Endothelial cell of umbilical vein (primary cell): ENCODE data around the gene ZNF766. TPM values are rescaled to one million over a fixed set of nuclear protein-coding genes. Genes with fewer than 3 reads are reported as not detected.

ENCODE experiments used
- BruUV-seq: library from RNA; stranded (reverse); fragments of 400-500 nt; replicated peaks from 2 replicates; lab custom pipeline; 2021; lab: Mats Ljungman, UMichigan
- CTCF ChIA-PET: fragments of 300-600, 350-600 bp; sonication (Branson Sonifier 250); formaldehyde crosslinking; loops from one replicate; lab custom pipeline; 2021; ENCODE audit warnings: antibody characterized with exemption, inconsistent platforms; lab: Charles Lee
- POLR2A ChIA-PET: fragments of 300-600, 350-600 bp; sonication (Branson Sonifier 250); formaldehyde crosslinking; loops from one replicate; lab custom pipeline; 2021; ENCODE audit warnings: antibody characterized with exemption, inconsistent platforms; lab: Charles Lee
- DNase-seq: peaks from one replicate; pipeline ENCODE4 v3.0.0-alpha.2; 2011; ENCODE audit warnings: low read depth, low spot score
- FAIRE-seq: peaks from 2 replicates; lab custom pipeline; 2011; peaks lifted over from hg19 to GRCh38; lab: Jason Lieb, UNC
- H2AFZ ChIP-seq: 2 replicates; pipeline ENCODE4 v1.6.0; 2012; ENCODE audit warnings: low read depth, low read length, control low read depth, inconsistent platforms
- H3K27ac ChIP-seq: 2 replicates; pipeline ENCODE4 v1.5.1; 2011; ENCODE audit warnings: low read depth, mild to moderate bottlenecking, control low read depth, low read length, moderate library complexity; ENCODE audit not compliant: insufficient read depth
- H3K27me3 ChIP-seq, 2 experiments: 2 replicates each; pipeline versions ENCODE4 v1.6.0 to v1.6.1; 2011; ENCODE audit warnings: low read length in 2 of 2, mixed read lengths in 1 of 2; ENCODE audit not compliant: control insufficient read depth in 2 of 2, insufficient read depth in 2 of 2
- H3K36me3 ChIP-seq, 2 experiments: 2 replicates in 1 of 2; 3 replicates in 1 of 2; pipeline ENCODE4 v1.5.1; 2011; ENCODE audit warnings: low read length in 2 of 2, mild to moderate bottlenecking in 1 of 2, moderate library complexity in 1 of 2; ENCODE audit not compliant: control insufficient read depth in 2 of 2, insufficient read depth in 2 of 2; ENCODE audit errors: extremely low read depth in 1 of 2
- H3K4me1 ChIP-seq: 3 replicates; pipeline ENCODE4 v1.5.1; 2011; ENCODE audit warnings: mild to moderate bottlenecking, low read length; ENCODE audit not compliant: control insufficient read depth, insufficient read depth; ENCODE audit errors: extremely low read depth
- H3K4me2 ChIP-seq: 2 replicates; pipeline ENCODE4 v1.6.1; 2011; ENCODE audit warnings: low read length, control low read depth, mixed read lengths; ENCODE audit not compliant: insufficient read depth
- H3K4me3 ChIP-seq, 3 experiments: fragments of 200-600 bp in 1 of 3; sonication (generic), shearing (Covaris generic) in 1 of 3; replicated peaks in 1 of 3; 2 replicates each; pipeline ENCODE4 v1.5.1; 2011 to 2016; ENCODE audit warnings: control low read depth in 3 of 3, low read length in 3 of 3, mild to moderate bottlenecking in 2 of 3, inconsistent platforms in 1 of 3, low read depth in 1 of 3, moderate library complexity in 1 of 3; ENCODE audit not compliant: insufficient read depth in 1 of 3
- H3K79me2 ChIP-seq: 2 replicates; pipeline ENCODE4 v1.6.0; 2012; ENCODE audit warnings: low read length, inconsistent platforms; ENCODE audit not compliant: control insufficient read depth, insufficient read depth
- H3K9ac ChIP-seq: replicated peaks from 2 replicates; pipeline ENCODE3; 2011; ENCODE audit warnings: low read length, control low read depth; ENCODE audit not compliant: insufficient read depth; ENCODE audit errors: extremely low read depth
- H3K9me1 ChIP-seq: replicated peaks from 3 replicates; pipeline ENCODE4 v1.6.0; 2011; ENCODE audit warnings: mild to moderate bottlenecking, low read length; ENCODE audit not compliant: control insufficient read depth, insufficient read depth; ENCODE audit errors: extremely low read depth
- H3K9me3 ChIP-seq: replicated peaks from 2 replicates; pipeline ENCODE4 v1.5.1; 2012; ENCODE audit warnings: low read length, inconsistent platforms; ENCODE audit not compliant: control insufficient read depth, insufficient read depth
- H4K20me1 ChIP-seq: replicated peaks from 2 replicates; pipeline ENCODE3; 2011; ENCODE audit warnings: mild to moderate bottlenecking, low read length; ENCODE audit not compliant: control insufficient read depth, insufficient read depth; ENCODE audit errors: extremely low read depth
- EZH2 ChIP-seq: IDR thresholded peaks from 2 replicates; pipeline ENCODE4 v1.6.1; 2012; ENCODE audit warnings: borderline replicate concordance, low read depth, mild to moderate bottlenecking, moderate library complexity, low read length, inconsistent platforms; ENCODE audit not compliant: severe bottlenecking
- FOS ChIP-seq: IDR thresholded peaks from 2 replicates; pipeline ENCODE4 v1.6.1; 2011; ENCODE audit warnings: mild to moderate bottlenecking, low read length, moderate library complexity, borderline replicate concordance; ENCODE audit not compliant: insufficient read depth
- GATA2 ChIP-seq: IDR thresholded peaks from 2 replicates; pipeline ENCODE4 v1.7.0; 2011; ENCODE audit warnings: low read depth, mild to moderate bottlenecking, moderate library complexity, mixed read lengths, low read length; ENCODE audit not compliant: insufficient read length, insufficient read depth
- JUN ChIP-seq: IDR thresholded peaks from 2 replicates; pipeline ENCODE4 v1.6.1; 2011; ENCODE audit warnings: borderline replicate concordance, low read depth; ENCODE audit not compliant: insufficient read length, insufficient read depth
- MYC ChIP-seq: IDR thresholded peaks from one replicate; pipeline ENCODE4 v1.6.1; 2011; ENCODE audit warnings: mild to moderate bottlenecking, low read depth, low read length
- POLR2A ChIP-seq: IDR thresholded peaks from 2 replicates; pipeline ENCODE4 v1.6.1; 2012; ENCODE audit warnings: low read depth, mild to moderate bottlenecking, control low read depth, low read length
- POLR2AphosphoS5 ChIP-seq: IDR thresholded peaks from 2 replicates; pipeline ENCODE4 v1.6.1; 2012; ENCODE audit warnings: low read depth, mild to moderate bottlenecking, control low read depth, low read length, moderate library complexity; ENCODE audit not compliant: insufficient read depth
- dilution Hi-C: fragments of 300-500 bp; cut with MboI; formaldehyde crosslinking; loops from one replicate; pipeline ENCODE4 v1.15.0; 2019; ENCODE audit warnings: low sequenced_read_pairs; ENCODE audit not compliant: extremely low pct_ligation_motif_present
- intact Hi-C: fragments of 100-400 bp; cut with micrococcal nuclease; formaldehyde crosslinking; loops from one replicate; pipeline ENCODE4 v1.10.0; 2022
- polyA plus RNA-seq, 4 experiments: library from polyadenylated mRNA; depleted of rRNA in 3 of 4; stranded (reverse) in 3 of 4; unstranded in 1 of 4; fragments of >200 nt; gene quantifications; 2 replicates each; pipeline versions ENCODE4 v1.2.1 to v1.2.3, GENCODE V29; 2011 to 2012; ENCODE audit warnings: missing spikeins in 1 of 4
- total RNA-seq: library from RNA; stranded (reverse); gene quantifications from 2 replicates; pipeline ENCODE4 v1.2.3, GENCODE V29; 2021
- TF ChIP-seq, protein P1 (sequence below): IDR thresholded peaks from 2 replicates; pipeline ENCODE4 v1.6.1; 2011; ENCODE audit not compliant: insufficient read depth, insufficient read length
- TF ChIP-seq, protein P2 (sequence below), 2 donors: IDR thresholded peaks; 1 replicate in 1 of 2; 2 replicates in 1 of 2; pipeline ENCODE4 v1.5.1; 2011; ENCODE audit warnings: low read length in 2 of 2, mild to moderate bottlenecking in 2 of 2, moderate library complexity in 2 of 2, control low read depth in 1 of 2, inconsistent platforms in 1 of 2, low read depth in 1 of 2; ENCODE audit not compliant: insufficient read depth in 1 of 2; ENCODE audit errors: extremely low read depth in 1 of 2

ZNF766 gene
- total and polyA plus RNA-seq, 2 donors (not counting 3 experiments of a cell fraction or from before 2014, with no cell fraction given), result 2.9 to 8.9 TPM

DNA sequence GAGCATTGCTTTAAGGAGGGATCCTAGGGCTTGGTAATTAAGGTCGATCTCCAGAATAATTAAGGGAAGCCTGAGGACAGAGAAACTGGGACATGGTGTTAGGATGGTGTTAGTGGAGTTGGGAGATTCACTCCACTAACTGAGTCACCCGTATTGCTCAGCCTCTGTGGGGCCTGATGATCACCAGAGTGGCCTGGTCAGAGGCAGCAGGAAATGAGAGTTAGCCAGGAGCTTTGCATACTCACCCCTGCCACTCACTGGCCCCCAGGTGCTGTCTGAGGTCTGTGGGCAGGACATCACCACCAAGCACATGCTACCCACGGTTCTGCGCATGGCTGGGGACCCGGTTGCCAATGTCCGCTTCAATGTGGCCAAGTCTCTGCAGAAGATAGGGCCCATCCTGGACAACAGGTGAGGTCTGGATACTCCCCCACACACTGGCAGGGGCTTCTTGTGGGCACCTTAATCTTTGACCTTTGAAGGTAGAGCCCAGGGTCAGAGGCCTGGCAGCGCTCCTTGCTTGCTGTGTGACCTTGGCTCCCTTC lies 47.5 kb upstream of the ZNF766 start:
- no peak overlapping the region for H2AFZ ChIP-seq
- H3K4me2 ChIP-seq, result no peak overlapping the region
- TF ChIP-seq GATA2 (no peak), EZH2 (no peak), POLR2A (no peak), FOS (no peak), JUN (no peak), MYC (no peak), POLR2AphosphoS5 (no peak)
- TF ChIP-seq, protein P1, sequence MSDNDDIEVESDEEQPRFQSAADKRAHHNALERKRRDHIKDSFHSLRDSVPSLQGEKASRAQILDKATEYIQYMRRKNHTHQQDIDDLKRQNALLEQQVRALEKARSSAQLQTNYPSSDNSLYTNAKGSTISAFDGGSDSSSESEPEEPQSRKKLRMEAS, result no peak
- TF ChIP-seq, protein P2, sequence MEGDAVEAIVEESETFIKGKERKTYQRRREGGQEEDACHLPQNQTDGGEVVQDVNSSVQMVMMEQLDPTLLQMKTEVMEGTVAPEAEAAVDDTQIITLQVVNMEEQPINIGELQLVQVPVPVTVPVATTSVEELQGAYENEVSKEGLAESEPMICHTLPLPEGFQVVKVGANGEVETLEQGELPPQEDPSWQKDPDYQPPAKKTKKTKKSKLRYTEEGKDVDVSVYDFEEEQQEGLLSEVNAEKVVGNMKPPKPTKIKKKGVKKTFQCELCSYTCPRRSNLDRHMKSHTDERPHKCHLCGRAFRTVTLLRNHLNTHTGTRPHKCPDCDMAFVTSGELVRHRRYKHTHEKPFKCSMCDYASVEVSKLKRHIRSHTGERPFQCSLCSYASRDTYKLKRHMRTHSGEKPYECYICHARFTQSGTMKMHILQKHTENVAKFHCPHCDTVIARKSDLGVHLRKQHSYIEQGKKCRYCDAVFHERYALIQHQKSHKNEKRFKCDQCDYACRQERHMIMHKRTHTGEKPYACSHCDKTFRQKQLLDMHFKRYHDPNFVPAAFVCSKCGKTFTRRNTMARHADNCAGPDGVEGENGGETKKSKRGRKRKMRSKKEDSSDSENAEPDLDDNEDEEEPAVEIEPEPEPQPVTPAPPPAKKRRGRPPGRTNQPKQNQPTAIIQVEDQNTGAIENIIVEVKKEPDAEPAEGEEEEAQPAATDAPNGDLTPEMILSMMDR (IDR thresholded peaks at IDR 0.05; ENCODE audit: extremely low read depth in 1 of 2, insufficient read depth in 1 of 2, low read depth in 1 of 2, low read length in 2 of 2), result no peak
- H3K79me2 ChIP-seq, result no peaks in the 10 kb centered on the region
- no peaks in the 10 kb centered on the region for H4K20me1 ChIP-seq
- DNase-seq (no peak), FAIRE-seq (no peak)
- H3K9ac ChIP-seq, result no peak overlapping the region
- intact Hi-C loops (no loop called here), dilution Hi-C loops (no loop called here)
- H3K9me1 ChIP-seq, result no peaks in the 10 kb centered on the region
- H3K27ac ChIP-seq, result no peak overlapping the region
- no peak overlapping the region for H3K4me3 ChIP-seq
- no TSS peak for BruUV-seq
- ChIA-PET POLR2A (no interaction called here), CTCF (no interaction called here)
- no peaks in the 10 kb centered on the region for H3K4me1 ChIP-seq
- H3K36me3 ChIP-seq, result peaks cover 31 to 58% of the 10 kb centered on the region in 2 experiments
- H3K9me3 ChIP-seq, result no peaks in the 10 kb centered on the region
- H3K27me3 ChIP-seq, result no peaks in the 10 kb centered on the region
